LHCN-M2 (cell line): ENCODE data around the gene LPCAT2. TPM values are rescaled to one million over a fixed set of nuclear protein-coding genes. Genes with fewer than 3 reads are reported as not detected.

Source experiments
- DNase-seq: peaks from one replicate; pipeline ENCODE4 v3.0.0-alpha.2; 2012; ENCODE audit warnings: low read depth
- total RNA-seq: library from RNA; depleted of rRNA; stranded (reverse); fragments of >200 nt; gene quantifications from 2 replicates; pipeline ENCODE4 v1.2.3, GENCODE V29; 2014

Gene LPCAT2
- total RNA-seq, 1 experiment from 2014 or later, result 6.8 TPM

DNA sequence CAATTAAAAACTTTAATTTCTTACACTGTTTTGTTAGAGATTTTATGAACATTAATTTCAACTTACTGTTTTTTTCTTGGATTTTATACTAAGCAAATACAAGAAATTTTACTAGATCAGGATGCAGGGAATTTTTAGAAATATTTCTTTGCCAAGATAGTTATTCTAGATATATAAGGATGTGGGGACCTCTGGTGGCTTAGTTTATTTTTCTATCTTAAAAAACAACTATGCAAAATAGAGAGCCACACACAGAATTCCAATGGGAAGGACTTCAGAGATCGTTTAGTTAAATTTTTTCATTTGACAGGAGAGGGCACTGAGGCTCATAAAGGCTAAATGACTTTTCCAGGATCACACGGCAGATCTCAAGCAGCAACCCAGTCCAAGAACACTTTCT lies 34.6 kb downstream of the LPCAT2 start:
- DNase-seq, result peak; percentile 52

DNA sequence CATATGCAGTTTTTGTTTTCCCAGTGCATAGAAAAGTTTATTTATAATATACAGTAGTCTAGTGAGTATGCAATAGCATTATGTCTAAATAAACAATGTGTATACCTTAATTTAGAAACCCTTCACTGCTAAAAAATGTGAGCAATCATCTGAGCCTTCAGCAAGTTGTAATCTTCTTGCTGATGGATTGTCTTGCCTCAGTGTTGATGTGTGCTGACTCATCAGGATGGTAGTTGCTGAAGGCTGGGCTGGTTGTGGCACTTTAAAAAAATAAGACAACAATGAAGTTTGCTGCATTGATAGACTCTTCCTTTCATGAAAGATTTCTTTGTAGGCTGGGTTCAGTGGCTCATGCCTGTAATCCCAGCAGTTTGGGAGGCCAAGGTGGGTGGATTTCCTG lies 43.7 kb downstream of the LPCAT2 start:
- peak; percentile 79 for DNase-seq

DNA sequence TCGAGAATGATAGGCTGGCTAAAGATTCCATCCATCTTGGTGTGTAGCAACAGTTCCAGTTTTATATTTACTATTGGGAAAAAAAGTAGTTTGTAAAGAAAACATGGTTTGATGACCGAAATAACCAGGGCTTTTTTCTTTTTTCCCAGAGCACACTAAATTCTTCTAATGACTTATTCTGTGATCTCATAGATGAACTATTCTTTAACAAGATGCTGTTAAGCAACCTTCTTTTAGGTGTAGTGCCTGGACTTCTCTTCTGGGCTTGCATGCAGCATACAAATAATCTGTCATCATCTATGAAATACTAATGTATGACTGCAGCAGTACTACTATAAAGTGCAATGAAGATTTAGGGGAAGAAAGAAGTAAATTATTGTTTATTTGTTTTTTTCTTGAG lies 46.6 kb downstream of the LPCAT2 start:
- DNase-seq, result no peak

DNA sequence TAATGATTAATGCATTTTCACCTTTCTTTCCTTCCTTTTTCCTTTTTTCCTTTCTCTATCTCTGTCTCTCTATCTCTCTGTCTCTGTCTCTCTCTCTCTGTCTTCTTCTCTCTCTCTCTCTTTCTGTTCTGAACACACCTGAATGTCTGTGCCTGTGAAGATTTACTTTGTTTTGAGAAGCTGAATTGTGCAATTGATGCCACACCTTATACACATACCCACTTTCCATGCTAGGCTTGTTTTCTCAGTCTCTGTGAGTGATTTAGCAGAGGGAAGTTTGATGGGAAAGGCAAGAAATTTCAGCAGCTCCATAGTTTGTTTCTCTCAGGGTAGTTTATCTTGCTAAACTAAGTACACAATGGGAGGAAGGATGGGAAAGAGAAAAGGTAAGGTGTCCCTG lies 48.3 kb downstream of the LPCAT2 start:
- no peak for DNase-seq

DNA sequence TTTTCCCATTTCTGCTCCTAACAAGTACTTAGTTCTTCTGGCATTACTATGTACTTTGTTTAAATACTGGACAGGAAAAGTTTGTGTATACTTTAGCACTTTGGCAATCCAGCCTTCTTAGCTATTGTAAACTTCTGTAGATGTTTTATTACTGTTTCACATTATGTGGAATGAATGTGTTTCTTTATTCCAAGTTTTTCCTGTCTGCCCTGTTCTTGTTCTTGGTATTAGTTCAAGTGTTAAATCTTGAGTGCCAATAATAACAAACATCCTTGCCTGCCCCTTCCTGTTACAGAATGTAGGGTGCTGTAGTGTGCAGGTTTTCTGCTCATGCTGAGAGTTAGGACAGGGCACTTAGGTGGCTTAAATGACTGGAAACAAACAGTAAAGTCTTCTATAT lies 50.4 kb downstream of the LPCAT2 start:
- no peak for DNase-seq

DNA sequence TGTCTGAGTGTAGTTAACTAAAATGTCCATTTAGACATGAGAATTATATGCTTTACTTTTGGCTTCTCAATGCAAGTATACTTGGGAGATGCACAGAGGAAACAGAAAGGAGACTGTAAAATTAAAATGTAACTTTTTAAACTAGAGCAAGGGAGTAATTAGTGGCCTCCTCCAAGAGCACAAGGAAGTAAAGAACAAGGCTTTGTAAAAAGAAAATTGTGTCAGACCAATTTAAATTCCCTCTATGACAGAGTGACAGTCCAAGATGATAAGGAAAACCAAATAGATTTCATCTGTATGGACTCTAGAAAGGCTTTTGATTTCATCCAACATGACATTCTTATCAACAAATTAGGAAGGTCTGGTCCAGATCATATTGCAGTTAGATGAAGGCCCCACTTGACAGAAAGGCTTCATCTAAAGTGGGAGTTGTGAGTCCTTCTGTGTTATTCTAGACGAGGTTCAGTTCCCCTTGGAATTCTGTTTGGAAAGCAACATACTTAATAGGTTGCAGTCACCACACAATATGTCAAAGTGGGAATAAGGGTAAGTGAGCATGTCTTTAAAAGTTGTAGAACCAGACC lies 51.2 kb downstream of the LPCAT2 start:
- DNase-seq, result no peak

DNA sequence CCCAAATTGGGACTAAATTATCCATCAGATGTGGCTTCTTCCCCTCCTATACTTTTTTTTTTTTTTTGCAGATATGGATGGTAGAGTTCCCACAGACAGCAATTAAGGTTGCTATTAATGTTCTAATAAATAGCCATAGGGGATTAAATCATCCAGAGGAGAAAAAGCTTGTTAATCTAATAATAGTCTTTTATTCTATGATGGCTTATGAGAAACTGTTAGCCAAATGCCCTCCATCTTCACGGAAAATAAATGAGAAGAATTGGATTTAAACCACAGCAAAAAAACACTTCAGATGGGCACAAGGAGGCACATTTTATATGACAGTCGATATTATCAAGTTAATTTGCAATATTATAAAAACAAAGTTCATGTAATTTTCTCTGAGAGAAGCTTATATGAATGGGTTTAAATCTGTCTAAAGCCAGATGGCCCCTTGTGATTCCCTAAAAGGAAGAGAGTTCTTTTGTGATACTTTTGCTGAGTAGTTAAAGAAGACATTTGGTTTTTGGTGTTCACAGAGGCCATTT lies 52.5 kb downstream of the LPCAT2 start:
- no peak for DNase-seq

DNA sequence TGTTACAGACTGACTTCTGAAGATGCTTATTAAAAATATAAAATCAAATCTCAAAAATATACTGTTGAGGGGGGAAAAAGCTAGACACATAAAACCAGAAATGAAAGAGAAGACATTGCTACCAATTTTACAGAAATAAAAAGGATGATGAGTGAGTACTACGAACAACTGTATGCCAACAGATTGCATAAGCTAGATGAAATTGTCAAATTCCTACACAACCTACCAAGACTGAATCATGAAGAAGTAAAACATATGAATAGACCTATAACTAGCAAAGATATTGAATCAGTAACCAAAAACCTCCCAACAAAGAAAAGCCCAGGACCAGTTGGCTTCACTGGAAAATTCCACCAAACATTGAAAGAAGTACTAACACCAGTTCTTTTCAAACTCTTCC lies 54.1 kb downstream of the LPCAT2 start:
- DNase-seq, result peak; percentile 40

DNA sequence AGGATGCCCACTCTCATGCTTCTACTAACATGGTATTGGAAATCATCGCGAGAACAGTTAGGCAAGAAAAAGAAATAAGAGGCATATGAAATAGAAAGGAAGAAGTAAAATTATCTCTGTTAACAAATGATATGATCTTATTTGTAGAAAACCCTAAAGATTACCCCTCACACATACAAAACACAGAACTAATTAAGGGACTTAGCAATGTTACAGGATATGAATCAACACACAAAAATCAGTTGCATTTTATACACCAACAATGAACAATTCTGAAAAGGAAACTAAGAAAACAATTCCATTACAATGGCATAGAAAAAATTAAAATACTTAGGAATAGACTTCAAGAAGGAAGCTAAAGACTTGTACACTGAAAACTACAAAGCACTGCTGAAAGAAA lies 54.9 kb downstream of the LPCAT2 start:
- no peak for DNase-seq

DNA sequence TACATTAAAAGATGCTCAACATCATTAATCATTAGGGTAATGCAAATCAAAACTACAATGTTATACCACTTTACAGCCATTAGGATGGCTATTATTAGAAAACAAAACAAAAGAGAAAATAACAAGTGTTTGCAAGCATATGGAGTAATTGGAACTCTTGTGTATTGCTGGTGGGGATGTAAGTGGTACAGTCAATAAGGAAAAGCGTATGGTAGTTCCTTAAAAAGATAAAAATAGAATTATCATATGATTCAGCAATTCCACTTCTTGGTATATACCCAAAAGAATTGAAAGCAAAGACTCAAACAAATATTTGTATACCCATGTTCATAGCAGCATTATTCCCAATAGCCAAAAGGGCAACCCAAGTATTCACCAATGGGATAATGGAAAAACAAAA lies 56.2 kb downstream of the LPCAT2 start:
- no peak for DNase-seq

DNA sequence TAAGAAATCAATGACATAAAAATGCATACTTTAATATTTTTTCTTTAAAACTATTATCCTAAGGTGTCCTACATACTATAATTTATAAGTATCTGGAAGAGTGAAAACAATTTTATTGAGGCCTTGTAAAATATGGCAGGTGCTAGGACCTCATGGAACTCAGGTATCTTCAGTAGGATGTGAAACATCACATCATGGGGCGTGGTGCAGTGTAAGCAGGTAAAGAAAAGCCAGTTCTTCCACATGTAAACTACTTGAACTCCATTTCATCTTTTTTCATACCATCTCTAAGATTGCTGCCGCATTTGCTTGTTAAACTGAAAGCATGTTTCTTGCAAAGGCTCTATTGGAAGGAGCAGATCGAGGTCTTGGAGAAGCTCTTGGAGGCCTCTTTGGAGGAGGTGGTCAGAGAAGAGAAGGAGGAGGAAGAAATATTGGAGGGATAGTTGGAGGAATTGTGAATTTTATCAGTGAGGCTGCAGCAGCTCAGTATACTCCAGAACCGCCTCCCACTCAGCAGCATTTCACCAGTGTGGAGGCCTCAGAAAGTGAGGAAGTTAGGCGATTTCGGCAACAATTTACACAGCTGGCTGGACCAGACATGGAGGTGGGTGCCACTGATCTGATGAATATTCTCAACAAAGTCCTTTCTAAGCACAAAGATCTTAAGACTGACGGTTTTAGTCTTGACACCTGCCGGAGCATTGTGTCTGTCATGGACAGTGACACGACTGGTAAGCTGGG lies 57.7 kb downstream of the LPCAT2 start, which contains the start of gene CAPNS2:
Gene CAPNS2, plus strand, starts transcription at position 253 of the 744 bp plus-strand sequence. Its CDS starts 73 bp downstream, at position 326.
- no peak for DNase-seq

DNA sequence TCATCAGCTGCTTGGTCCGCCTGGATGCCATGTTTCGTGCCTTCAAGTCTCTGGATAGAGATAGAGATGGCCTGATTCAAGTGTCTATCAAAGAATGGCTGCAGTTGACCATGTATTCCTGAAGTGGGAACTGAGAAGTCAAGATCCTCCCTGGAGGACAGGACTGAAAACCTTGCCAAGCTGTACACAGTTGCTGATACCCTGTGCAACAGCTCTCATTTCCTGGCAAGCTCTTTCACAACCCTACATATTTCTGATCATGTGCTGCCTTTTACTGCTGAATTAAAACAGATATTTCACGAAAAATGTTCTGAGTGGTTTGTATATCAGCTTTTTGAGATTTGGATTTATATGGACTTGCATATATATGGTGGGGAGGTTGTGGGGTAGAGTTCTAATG lies 58.5 kb downstream of the LPCAT2 start:
- DNase-seq, result peak; percentile 54

DNA sequence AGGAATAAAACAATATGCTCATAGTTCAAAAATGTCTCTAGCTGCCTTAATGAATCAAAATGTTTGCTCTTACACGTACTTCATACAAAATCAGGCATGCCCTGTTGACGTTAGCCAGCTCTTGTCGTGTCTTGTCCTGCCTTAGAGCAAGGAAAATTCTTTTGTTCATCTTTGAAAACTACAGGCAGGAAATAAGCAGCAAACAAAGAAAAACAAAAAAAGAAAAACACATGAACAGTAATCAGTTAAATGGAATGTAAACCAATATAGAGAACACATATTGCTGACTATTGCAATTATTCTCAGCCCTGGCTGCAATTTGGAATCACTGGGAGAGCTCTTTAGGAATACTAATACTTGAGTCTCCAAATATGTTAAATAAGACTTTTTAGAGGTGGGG lies 59.3 kb downstream of the LPCAT2 start:
- no peak for DNase-seq

DNA sequence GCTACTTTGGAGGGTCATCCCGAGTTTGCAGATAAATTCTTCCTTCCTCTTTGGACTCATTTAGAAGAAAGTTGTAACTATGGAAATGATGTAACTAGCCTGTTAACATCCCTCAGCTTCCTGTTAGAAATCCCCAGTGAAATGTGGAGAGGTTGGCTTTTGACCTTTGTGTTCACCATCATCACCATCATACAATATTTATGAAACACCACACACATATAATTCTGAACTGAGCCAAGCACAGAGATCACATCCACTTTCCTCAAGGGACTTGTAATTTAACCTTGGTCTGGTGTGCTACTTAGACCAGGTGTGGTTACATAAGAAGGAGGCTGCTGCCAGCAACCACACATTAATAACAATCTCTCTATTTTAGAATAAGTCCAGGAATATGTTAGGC lies 60.2 kb downstream of the LPCAT2 start:
- DNase-seq, result peak; percentile 79

DNA sequence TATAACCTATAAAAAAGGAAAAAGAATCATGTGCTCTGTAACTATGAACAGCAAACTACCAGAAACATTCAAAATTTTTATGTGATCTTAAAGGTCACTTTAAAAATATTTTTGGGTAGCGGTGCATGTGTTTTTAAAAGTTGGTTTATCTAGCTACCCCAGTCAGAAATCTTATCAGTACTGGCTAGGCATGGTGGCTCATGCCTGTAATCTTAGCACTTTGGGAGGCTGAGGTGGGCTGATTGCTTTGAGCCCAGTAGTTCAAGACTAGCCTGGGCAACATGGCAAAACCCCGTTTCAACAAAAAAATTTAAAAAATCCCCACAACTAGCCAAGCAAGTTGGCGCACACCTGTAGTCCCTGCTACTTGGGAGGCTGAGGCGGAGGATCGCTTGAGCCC lies 61.3 kb downstream of the LPCAT2 start:
- no peak for DNase-seq

DNA sequence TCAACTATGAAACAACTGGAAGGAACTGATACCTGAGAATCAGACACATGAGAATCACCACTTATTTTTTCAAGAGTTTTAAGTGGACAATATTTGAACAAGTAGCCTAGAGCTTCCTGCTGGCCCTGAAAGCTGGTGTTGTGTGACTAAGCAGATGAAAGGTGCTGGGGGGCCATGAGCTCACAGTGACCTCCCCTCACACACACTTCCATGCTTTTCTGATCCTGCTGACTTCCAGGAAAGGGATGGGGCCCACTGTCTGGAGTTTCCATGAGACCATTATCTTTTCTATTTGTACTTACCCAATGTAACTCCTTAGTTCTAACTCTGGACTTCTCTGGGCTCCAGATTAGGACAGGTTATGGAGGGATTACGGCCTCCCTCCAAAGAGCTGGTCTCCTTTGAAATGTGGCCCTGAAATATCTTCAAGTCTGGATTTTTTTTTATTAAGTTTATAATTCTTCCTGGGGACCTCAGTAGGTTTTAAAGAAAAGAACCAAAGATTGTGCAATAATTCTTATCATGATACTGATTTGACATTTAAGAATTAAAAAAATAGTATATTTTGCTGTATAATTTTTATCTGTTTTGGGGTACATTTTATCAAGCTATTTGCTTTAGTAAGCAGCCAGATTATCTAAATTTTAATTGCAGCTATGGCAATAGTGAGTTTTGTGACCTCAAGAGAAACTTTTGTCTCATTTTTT lies 62.5 kb downstream of the LPCAT2 start:
- DNase-seq, result no peak

DNA sequence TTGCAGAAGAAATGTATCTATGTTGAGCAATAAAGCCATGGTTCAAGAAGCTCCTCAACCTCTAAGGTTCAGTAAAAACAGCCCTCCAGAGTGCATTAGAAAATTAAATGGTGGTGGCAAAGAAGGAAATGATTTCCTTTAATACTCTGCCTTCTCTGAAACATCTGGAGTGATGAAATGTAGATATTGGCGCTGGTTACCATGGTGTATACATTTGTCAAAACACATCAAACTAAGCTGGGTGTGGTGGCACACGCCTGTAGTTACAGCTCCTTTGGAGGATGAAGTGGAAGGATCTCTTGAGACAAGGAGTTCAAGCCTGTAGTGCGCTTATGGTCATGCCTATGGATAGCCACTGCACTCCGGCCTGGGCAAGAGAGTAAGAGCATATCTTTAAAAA lies 63.6 kb downstream of the LPCAT2 start:
- DNase-seq, result no peak

DNA sequence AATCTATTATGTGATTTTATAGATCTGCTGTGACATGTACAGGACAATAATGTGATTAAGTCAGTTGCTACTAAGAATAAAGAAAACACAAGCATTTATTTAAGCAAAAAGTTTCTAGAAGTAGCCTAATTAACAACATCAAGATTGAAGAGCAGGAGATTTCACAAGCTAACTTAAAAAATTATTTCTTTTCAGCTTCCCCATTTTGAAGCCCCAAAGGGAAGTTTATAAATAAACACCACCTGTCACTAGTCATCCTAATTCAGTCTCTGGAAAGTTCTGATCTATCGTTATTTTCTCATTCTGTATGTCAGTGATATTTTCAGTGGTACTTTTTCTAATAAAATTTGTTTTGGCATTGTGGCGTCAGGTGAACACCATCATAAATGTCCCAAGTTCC lies 65.9 kb downstream of the LPCAT2 start:
- no peak for DNase-seq

DNA sequence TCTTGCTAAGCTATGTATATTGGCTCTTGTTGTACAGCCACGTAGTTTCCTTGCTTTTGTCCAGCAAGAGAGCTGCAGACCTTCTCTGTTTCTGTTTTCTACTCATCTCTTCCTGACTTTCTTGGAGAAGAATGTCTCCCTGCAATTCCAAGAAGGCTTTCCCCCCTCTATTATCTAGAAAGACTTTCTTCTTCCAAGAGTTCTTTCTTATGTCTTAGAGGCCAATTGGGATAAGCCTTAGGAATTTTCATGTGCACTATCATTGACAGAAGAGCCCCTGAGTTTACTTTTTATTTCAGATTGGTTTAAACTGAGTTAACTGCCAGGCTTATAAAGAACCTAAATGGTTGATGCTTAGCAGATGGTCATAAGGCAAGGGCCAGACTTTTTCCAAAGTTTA lies 66.6 kb downstream of the LPCAT2 start:
- no peak for DNase-seq

DNA sequence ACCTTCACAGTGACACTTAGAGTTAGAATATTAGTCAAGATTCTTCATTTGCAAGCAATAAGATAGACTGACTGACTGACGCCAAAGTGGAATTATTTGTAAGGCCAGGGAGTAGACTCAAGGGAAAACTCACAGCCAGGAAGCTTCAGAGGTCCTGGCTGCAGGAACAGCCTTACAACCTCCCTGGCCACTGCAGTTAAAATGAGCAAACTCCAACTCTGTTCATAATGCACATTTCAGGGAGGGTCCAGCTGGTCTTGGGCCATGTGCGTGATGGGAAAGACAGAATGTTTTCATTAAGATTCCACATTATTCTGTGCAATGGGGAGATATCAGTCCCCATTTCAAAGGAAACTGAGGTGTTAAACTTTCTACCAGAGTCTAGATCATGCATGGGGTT lies 67.5 kb downstream of the LPCAT2 start:
- no peak for DNase-seq

DNA sequence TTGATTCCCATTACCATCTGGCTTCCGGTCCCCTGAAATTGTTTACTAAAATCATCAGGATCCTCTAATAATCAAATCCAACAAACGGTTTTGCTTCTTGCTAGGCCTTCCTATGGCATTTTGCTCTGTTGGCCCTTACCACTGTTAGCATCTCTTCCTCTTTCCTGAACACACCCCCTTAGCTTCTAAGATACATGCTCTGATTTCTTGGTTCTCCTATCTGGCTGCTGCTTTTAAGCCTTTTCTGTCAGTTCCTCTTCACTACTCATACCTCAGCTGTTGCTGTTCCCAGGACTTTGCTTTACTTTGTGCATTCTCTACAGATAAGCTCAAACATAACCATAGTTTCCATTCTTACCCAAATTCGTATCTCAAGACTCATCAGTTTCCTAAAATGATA lies 69.0 kb downstream of the LPCAT2 start:
- no peak for DNase-seq

DNA sequence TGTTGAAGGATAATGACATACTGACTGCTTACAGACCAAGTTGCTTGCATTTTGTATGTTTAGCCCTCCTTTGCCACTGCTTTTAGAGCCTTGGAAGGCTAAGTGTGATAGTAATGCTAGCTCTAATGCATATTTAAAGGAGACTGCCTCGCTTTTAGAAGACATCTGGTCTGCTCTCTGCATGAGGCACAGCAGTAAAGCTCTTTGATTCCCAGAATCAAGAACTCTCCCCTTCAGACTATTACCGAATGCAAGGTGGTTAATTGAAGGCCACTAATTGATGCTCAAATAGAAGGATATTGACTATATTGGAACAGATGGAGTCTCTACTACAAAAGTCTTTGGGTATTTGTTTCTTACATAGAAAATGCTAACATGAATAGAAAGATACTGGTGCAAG lies 76.8 kb downstream of the LPCAT2 start:
- DNase-seq, result no peak

DNA sequence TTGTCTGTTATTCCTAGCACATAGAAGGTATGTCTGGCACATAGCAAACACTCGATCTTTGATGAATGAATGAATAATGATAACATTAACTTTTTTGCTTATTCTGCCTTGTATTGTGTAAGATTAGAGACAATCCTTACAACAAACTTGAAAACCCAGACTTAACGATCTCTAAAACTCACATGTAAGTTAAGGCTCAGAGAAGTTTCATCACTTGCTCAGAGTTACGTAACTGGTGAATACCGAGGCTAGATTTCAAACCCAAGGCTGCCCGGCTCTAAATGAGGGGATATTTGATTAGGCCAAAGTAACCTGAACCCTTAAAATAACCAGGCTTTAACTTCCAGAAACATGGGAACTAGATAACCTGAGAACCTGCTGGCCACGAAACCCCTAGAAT lies 79.9 kb downstream of the LPCAT2 start:
- no peak for DNase-seq
